K562 (cell line): ENCODE data around the gene KCNE2. TPM values are rescaled to one million over a fixed set of nuclear protein-coding genes. Genes with fewer than 3 reads are reported as not detected.

Experiments
- ATAC-seq: fragments of 200-7000 bp; cut with Tn5 transposase; 3 replicates; pipeline ENCODE4 v1.9.1; 2020; ENCODE audit warnings: moderate library complexity
- BruUV-seq: library from RNA; stranded (reverse); fragments of 400-500 nt; replicated peaks from 2 replicates; lab custom pipeline; 2021; lab: Mats Ljungman, UMichigan
- CTCF ChIA-PET: fragments of 300-600 bp; formaldehyde crosslinking; extraction: SDS; loops from one replicate; lab custom pipeline; 2021; ENCODE audit warnings: low intra/inter-chr PET ratio; lab: Yijun Ruan, JAX
- POLR2A ChIA-PET: fragments of 300-600, 350-650 bp; sonication (Branson Sonifier 250); formaldehyde crosslinking; extraction: SDS; loops from one replicate; lab custom pipeline; 2021; ENCODE audit warnings: antibody characterized with exemption, inconsistent platforms; lab: Yijun Ruan, JAX
- DNase-seq, 4 experiments: peaks; one replicate each; pipeline versions ENCODE4 v3.0.0 to v3.0.0-alpha.2; 2011 to 2018; ENCODE audit warnings: low spot score in 3 of 4, mixed read lengths in 3 of 4; ENCODE audit errors: extremely low read depth in 1 of 4
- FAIRE-seq: peaks from 2 replicates; lab custom pipeline; 2011; peaks lifted over from hg19 to GRCh38; lab: Jason Lieb, UNC
- H2AFZ ChIP-seq: 2 replicates; pipeline ENCODE4 v1.6.0; 2011; ENCODE audit warnings: low read depth, low read length, control low read depth, inconsistent platforms
- H3K27ac ChIP-seq: fragments of 200-600 bp; 3 replicates; pipeline ENCODE4 v1.8.0; 2011; ENCODE audit warnings: low read depth, mild to moderate bottlenecking, control low read depth, inconsistent platforms, low read length, moderate library complexity, mixed read lengths; ENCODE audit errors: extremely low read depth
- H3K27me3 ChIP-seq, 2 experiments: fragments of 300-600 bp in 1 of 2; 2 replicates in 1 of 2; 3 replicates in 1 of 2; pipeline versions ENCODE4 v1.6.0 to v1.8.0; 2011; ENCODE audit warnings: inconsistent platforms in 2 of 2, low read length in 2 of 2, mild to moderate bottlenecking in 1 of 2, mixed read lengths in 1 of 2, moderate library complexity in 1 of 2; ENCODE audit not compliant: control insufficient read depth in 2 of 2, insufficient read depth in 2 of 2
- H3K36me3 ChIP-seq: fragments of 300-600 bp; 3 replicates; pipeline ENCODE4 v1.8.0; 2011; ENCODE audit warnings: mild to moderate bottlenecking, low read length, inconsistent platforms; ENCODE audit not compliant: control insufficient read depth, insufficient read depth
- H3K4me1 ChIP-seq, 2 experiments: fragments of 200-600 bp in 1 of 2; replicated peaks in 1 of 2; 2 replicates in 1 of 2; 3 replicates in 1 of 2; pipeline versions ENCODE4 v1.5.1 to v1.8.0; 2011; ENCODE audit warnings: inconsistent platforms in 2 of 2, low read length in 2 of 2, mild to moderate bottlenecking in 1 of 2, mixed read lengths in 1 of 2, moderate library complexity in 1 of 2; ENCODE audit not compliant: control insufficient read depth in 2 of 2, insufficient read depth in 2 of 2
- H3K4me2 ChIP-seq: 2 replicates; pipeline ENCODE4 v1.6.1; 2011; ENCODE audit warnings: low read length, control low read depth, inconsistent platforms, mixed read lengths; ENCODE audit not compliant: insufficient read depth
- H3K4me3 ChIP-seq: fragments of 200-600 bp; sonication (generic), shearing (Covaris generic); 2 replicates; pipeline ENCODE4 v1.5.1; 2016; ENCODE audit warnings: control low read depth, inconsistent platforms
- H3K79me2 ChIP-seq: fragments of 200-600 bp; 3 replicates; pipeline ENCODE4 v1.8.0; 2011; ENCODE audit warnings: low read length, inconsistent platforms; ENCODE audit not compliant: control insufficient read depth, insufficient read depth
- H3K9ac ChIP-seq, 2 experiments: 2 replicates each; pipeline versions ENCODE4 v1.6.0 to v1.6.1; 2011; ENCODE audit warnings: low read depth in 2 of 2, low read length in 2 of 2, control low read depth in 1 of 2, inconsistent platforms in 1 of 2, mild to moderate bottlenecking in 1 of 2, mixed read lengths in 1 of 2; ENCODE audit not compliant: insufficient read depth in 1 of 2
- H3K9me1 ChIP-seq: one replicate; pipeline ENCODE4 v1.6.0; 2011; ENCODE audit warnings: inconsistent platforms, mild to moderate bottlenecking, low read length, moderate library complexity; ENCODE audit not compliant: control insufficient read depth, insufficient read depth
- H3K9me3 ChIP-seq: replicated peaks from 2 replicates; pipeline ENCODE4 v1.5.1; 2011; ENCODE audit warnings: low read depth, low read length, inconsistent platforms; ENCODE audit not compliant: control insufficient read depth, insufficient read depth
- H4K20me1 ChIP-seq: replicated peaks from 2 replicates; pipeline ENCODE4 v1.6.1; 2011; ENCODE audit warnings: low read length, inconsistent platforms, mixed read lengths; ENCODE audit not compliant: control insufficient read depth, insufficient read depth
- E2F8 ChIP-seq: fragments of 450-650 bp; IDR thresholded peaks from 2 replicates; pipeline ENCODE4 v1.7.1; 2018; ENCODE audit warnings: mild to moderate bottlenecking, low read depth; ENCODE audit not compliant: partially characterized antibody
- GTF2A2 ChIP-seq: IDR thresholded peaks from 2 replicates; pipeline ENCODE4 v1.6.1; 2016; ENCODE audit warnings: mild to moderate bottlenecking, missing genetic modification characterization, missing compliant biosample characterization
- POLR2H ChIP-seq: IDR thresholded peaks from 2 replicates; pipeline ENCODE4 v1.6.1; 2016; ENCODE audit warnings: missing genetic modification characterization, low read depth, mild to moderate bottlenecking, control low read depth, missing compliant biosample characterization, moderate library complexity
- TARDBP ChIP-seq: fragments of 450-650 bp; IDR thresholded peaks from 2 replicates; pipeline ENCODE4 v1.6.1; 2016
- ZNF431 ChIP-seq: sonication (generic); formaldehyde crosslinking; IDR thresholded peaks from 2 replicates; pipeline ENCODE4 v1.8.0; 2022; ENCODE audit warnings: mild to moderate bottlenecking, missing genetic modification reagents
- WGBS: fragments of 100-300 bp; shearing (Covaris generic); methylation state at CpG from one replicate; pipeline ENCODE4 v1.1.6; 2016; ENCODE audit warnings: low coverage, mixed read lengths; ENCODE audit not compliant: insufficient coverage; ENCODE audit errors: missing lambda C conversion rate; 5-methylcytosine and 5-hydroxymethylcytosine counted together
- in situ Hi-C: fragments of 300-500 bp; cut with MboI; formaldehyde crosslinking; loops from 4 replicates; pipeline ENCODE4 v1.15.0; 2018; ENCODE audit warnings: inconsistent platforms, mixed read lengths
- intact Hi-C: fragments of 100-400 bp; cut with micrococcal nuclease; formaldehyde crosslinking; loops from 2 replicates; pipeline ENCODE4 v1.14.2; 2022
- polyA plus RNA-seq, 8 experiments: library from polyadenylated mRNA; depleted of rRNA in 4 of 8; stranded (reverse) in 5 of 8; unstranded in 3 of 8; fragments of >200 nt; fragmentation: Nextera tagmentation in 2 of 8; fragmentation: Illumina TruSeq in 1 of 8; extraction: Ambion mirVana in 2 of 8; extraction: Trizol in 1 of 8; gene quantifications; 2 replicates each; pipeline versions ENCODE4 v1.2.1 to v1.2.3, GENCODE V29; 2011 to 2014; ENCODE audit warnings: inconsistent platforms in 1 of 8, missing spikeins in 1 of 8
- total RNA-seq, 7 experiments: library from RNA; depleted of rRNA in 6 of 7; stranded (reverse); fragments of >200 nt in 6 of 7; fragmentation: Illumina TruSeq in 2 of 7; extraction: Trizol in 2 of 7; gene quantifications; 2 replicates each; pipeline versions ENCODE4 v1.2.1 to v1.2.3, GENCODE V29; 2011 to 2021; ENCODE audit warnings: low replicate concordance in 1 of 7

The KCNE2 gene
- total and polyA plus RNA-seq, 9 of the 15 experiments (the other 6 are each of a cell fraction or from before 2014, with no cell fraction given) = not detected

GRCh38 chr21:34343838-34344381 is 19.9 kb upstream of the KCNE2 start (continued):
- no peak for TF ChIP-seq E2F8

- in situ Hi-C loops = no loop called here
- TF ChIP-seq TARDBP (no peak), ZNF431 (CRISPR knock-in tag) (no peak), GTF2A2 (tag) (no peak), POLR2H (no peak)
- TF ChIP-seq, all 486 proteins: peak for 0
- ATAC-seq = no peak
- no peaks in the 10 kb centered on the region for H4K20me1 ChIP-seq
- no peak overlapping the region for H2AFZ ChIP-seq
- H3K27ac ChIP-seq = no peak overlapping the region
- H3K4me3 ChIP-seq = no peak overlapping the region
- FAIRE-seq = no peak
- no peaks in the 10 kb centered on the region for H3K4me1 ChIP-seq
- H3K9ac ChIP-seq = no peak overlapping the region
- WGBS = 3% methylated on average over 5 of the region's 5 CpGs
- POLR2A ChIA-PET = interaction anchor here (0.7 kb wide), 1 partner anchor 258 kb away, joined by 3 read pairs; no protein-coding TSS in a partner anchor
- no peak for DNase-seq
- no peak overlapping the region for H3K4me2 ChIP-seq
- H3K36me3 ChIP-seq = no peaks in the 10 kb centered on the region
- no peaks in the 10 kb centered on the region for H3K9me3 ChIP-seq
- peaks cover 48 to 51% of the 10 kb centered on the region in 2 experiments for H3K27me3 ChIP-seq
- BruUV-seq = no TSS peak
- H3K79me2 ChIP-seq = no peaks in the 10 kb centered on the region
- intact Hi-C loops = no loop called here
- no peaks in the 10 kb centered on the region for H3K9me1 ChIP-seq
- CTCF ChIA-PET = no interaction called here
Observed at GRCh38 chr21:34344584-34344983, 19.2 kb upstream of the KCNE2 start.
